Left ventricle myocardium inferior (tissue), 1 donor: Measurements from ENCODE around the gene HCN2. TPM values are rescaled to one million over a fixed set of nuclear protein-coding genes. Genes with fewer than 3 reads are reported as not detected.
A peak's percentile ranks its signal among the peaks of the same experiment; 100 is the strongest.

Source experiments
- DNase-seq: peaks from one replicate; pipeline ENCODE4 v3.0.0-alpha.2; 2020
- H3K27ac ChIP-seq: fragments of 200-600 bp; replicated peaks from 2 replicates; pipeline ENCODE4 v1.8.0; 2021
- H3K27me3 ChIP-seq: fragments of 200-600 bp; 2 replicates; pipeline ENCODE4 v1.8.0; 2021; ENCODE audit warnings: low read depth
- H3K36me3 ChIP-seq: fragments of 200-600 bp; 2 replicates; pipeline ENCODE4 v1.8.0; 2021
- H3K4me1 ChIP-seq: fragments of 200-600 bp; 2 replicates; pipeline ENCODE4 v1.8.0; 2021
- H3K4me3 ChIP-seq: fragments of 200-600 bp; 2 replicates; pipeline ENCODE4 v1.8.0; 2021; ENCODE audit warnings: mild to moderate bottlenecking, moderate library complexity
- H3K9me3 ChIP-seq: fragments of 200-600 bp; replicated peaks from 2 replicates; pipeline ENCODE4 v1.8.0; 2021
- CTCF ChIP-seq: fragments of 200-600 bp; IDR thresholded peaks from 2 replicates; pipeline ENCODE4 v1.8.0; 2021; ENCODE audit warnings: antibody characterized with exemption, mild to moderate bottlenecking, borderline replicate concordance
- intact Hi-C: fragments of 100-400 bp; cut with micrococcal nuclease; formaldehyde crosslinking; loops from one replicate; pipeline ENCODE4 v1.11.0; 2022
- total RNA-seq: library from RNA; stranded (reverse); fragmentation: NEBNext Ultra II Directional; extraction: Animal tissue kit (Norgen Biotek cat#: 25700); gene quantifications from one replicate; pipeline ENCODE4 v1.2.1, GENCODE V29; 2021
- donor health status: DM: no; HTN: yes; CAD: no; lungs with severe emphysema.

HCN2 gene
- total RNA-seq, 1 donor from 2014 or later, result 21.9 TPM

GRCh38 chr19:576768-577438, 12.8 kb upstream of the HCN2 start:
- Histone ChIP-seq H3K9me3 (no peaks in the 10 kb centered on the region), H3K4me1 (peaks cover 96% of the 10 kb centered on the region), H3K27me3 (no peaks in the 10 kb centered on the region), H3K27ac (peak overlapping the region; percentile 98), H3K36me3 (peaks cover 34% of the 10 kb centered on the region), H3K4me3 (peak overlapping the region; percentile 100)
- intact Hi-C loops, result no loop called here
- no peak for TF ChIP-seq CTCF
- DNase-seq, result no peak

- peak overlapping the region; percentile 98 for H3K27ac ChIP-seq
- no peak for TF ChIP-seq CTCF
- peak overlapping the region; percentile 100 for H3K4me3 ChIP-seq
- intact Hi-C loops, result no loop called here
- no peaks in the 10 kb centered on the region for H3K9me3 ChIP-seq
- no peaks in the 10 kb centered on the region for H3K27me3 ChIP-seq
- H3K4me1 ChIP-seq, result peaks cover 100% of the 10 kb centered on the region
- no peak for DNase-seq
- H3K36me3 ChIP-seq, result peaks cover 42% of the 10 kb centered on the region
Measured at GRCh38 chr19:577439-578392, 12.0 kb upstream of the HCN2 start.

- H3K4me1 ChIP-seq, result peaks cover 100% of the 10 kb centered on the region
- H3K27me3 ChIP-seq, result no peaks in the 10 kb centered on the region
- H3K36me3 ChIP-seq, result peaks cover 52% of the 10 kb centered on the region
- peak overlapping the region; percentile 98 for H3K27ac ChIP-seq
- no peaks in the 10 kb centered on the region for H3K9me3 ChIP-seq
- intact Hi-C loops, result no loop called here
- no peak for TF ChIP-seq CTCF
- DNase-seq, result no peak
- H3K4me3 ChIP-seq, result peak overlapping the region; percentile 100
Measured at GRCh38 chr19:579111-579841, 10.4 kb upstream of the HCN2 start.

DNA sequence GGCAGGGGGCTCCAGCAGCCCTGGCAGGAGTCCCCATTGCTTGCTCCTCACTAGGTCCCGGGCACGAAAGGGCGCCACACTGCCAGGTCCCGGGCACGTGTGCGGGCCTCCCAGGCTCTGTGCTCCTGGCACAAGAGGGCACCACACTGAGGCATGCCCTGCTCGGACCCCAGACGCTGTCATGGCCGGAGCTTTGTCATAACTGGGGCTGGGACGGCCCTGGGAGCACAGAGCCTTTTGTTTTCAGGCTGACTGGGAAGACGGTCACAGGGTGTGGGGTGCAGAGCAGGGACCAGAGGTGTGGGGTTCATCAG, 9.9 kb upstream of the HCN2 start:
- H3K27ac ChIP-seq, result peak overlapping the region; percentile 98
- no peaks in the 10 kb centered on the region for H3K27me3 ChIP-seq
- no peaks in the 10 kb centered on the region for H3K9me3 ChIP-seq
- peak overlapping the region; percentile 100 for H3K4me3 ChIP-seq
- DNase-seq, result no peak
- peaks cover 97% of the 10 kb centered on the region for H3K4me1 ChIP-seq
- H3K36me3 ChIP-seq, result peaks cover 52% of the 10 kb centered on the region
- intact Hi-C loops, result no loop called here
- no peak for TF ChIP-seq CTCF

DNA sequence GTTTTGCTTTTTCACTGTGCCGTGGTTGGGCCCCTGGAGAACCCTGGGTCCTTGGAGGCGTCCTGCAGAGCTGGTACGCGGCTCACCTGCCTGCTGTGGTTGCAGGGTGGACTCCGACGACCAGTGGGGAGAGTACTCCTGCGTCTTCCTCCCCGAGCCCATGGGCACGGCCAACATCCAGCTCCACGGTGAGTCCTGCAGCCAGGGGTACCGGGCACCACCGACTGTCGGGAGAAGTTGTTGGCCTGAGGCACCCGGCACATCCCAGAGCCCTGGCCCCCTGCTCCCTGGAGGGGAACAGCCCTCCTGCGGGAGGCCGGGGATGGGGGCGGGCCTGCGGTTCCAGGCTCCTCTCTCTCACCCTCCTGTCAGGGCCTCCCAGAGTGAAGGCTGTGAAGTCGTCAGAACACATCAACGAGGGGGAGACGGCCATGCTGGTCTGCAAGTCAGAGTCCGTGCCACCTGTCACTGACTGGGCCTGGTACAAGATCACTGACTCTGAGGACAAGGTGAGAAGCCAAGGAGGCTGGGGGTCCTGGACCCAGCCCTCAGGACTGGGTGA, 9.3 kb upstream of the HCN2 start:
- no peaks in the 10 kb centered on the region for H3K9me3 ChIP-seq
- H3K27me3 ChIP-seq, result no peaks in the 10 kb centered on the region
- H3K27ac ChIP-seq, result peak overlapping the region; percentile 98
- no peak for DNase-seq
- intact Hi-C loops, result no loop called here
- no peak for TF ChIP-seq CTCF
- peaks cover 52% of the 10 kb centered on the region for H3K36me3 ChIP-seq
- H3K4me3 ChIP-seq, result no peak overlapping the region
- peaks cover 91% of the 10 kb centered on the region for H3K4me1 ChIP-seq
